Heart left ventricle (tissue), 13 donors: ENCODE measurements around the gene USP12.

Source experiments
- POLR2A ChIP-seq, 2 donors: fragments of 450-650 bp; IDR thresholded peaks; one replicate each; pipeline ENCODE4 v1.6.1; 2017; ENCODE audit warnings: antibody characterized with exemption in 2 of 2, mild to moderate bottlenecking in 2 of 2, moderate library complexity in 2 of 2
- TF ChIP-seq, protein P1 (sequence below), 12 donors: fragments of 200-600 bp; sonication (generic) in 4 of 12; IDR thresholded peaks; one replicate each; pipeline versions ENCODE4 v1.5.0 to v1.8.0; 2018 to 2022; ENCODE audit warnings: antibody characterized with exemption in 12 of 12, mild to moderate bottlenecking in 5 of 12
- donor health status: ischemic (EF 13 %, LVEDD 7.1; RV severe dilation, severe dysfunction).
- donor health status: DM: no; HTN: yes; CAD: no.
- donor health status: DM: no; HTN: no; CAD: no.
- donor health status: ischemic (EF 25% LVEDD 6.9; RV normal size, moderate dysfunction).
- donor health status: ischemic (EF 25% LVEDD 5.7; RV mildly dilated, moderate dysfunction).
- donor health status: ischemic (EF 35%, LVEDD 5.7; RV mildly dilated, moderate dysfunction).
- donor health status: nonischemic (EF 11% LVEDD 7.7; RV severe dilation, severe dysfunction).
- donor health status: DM: yes; HTN: yes; CAD: no.
- donor health status: PGD.
- donor health status: ischemic (EF 29% LVEDD 5.4; RV normal size, mild dysfunction).
- donor health status: nonischemic (EF 23%, LVEDD 6.1; RV moderate dilation, normal function).

DNA sequence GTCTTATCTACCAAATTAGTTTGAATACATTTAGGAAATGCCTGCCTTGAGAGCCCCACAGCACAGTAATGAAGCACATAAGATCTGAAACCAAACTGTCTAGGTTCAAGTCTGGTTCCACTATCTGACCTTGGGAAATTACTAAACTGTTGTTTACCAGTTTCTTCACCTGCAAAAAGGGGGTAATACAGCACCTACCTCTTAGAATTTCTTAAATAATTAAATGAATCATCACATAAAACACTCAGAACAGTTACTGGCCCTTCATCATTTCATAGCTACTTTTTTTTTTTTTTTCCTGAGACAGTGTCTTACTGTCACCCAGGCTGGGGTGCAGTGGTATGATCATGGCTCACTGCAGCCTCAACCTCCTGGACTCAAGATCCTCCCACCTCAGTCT lies 59.6 kb downstream of the USP12 start:
- TF ChIP-seq, protein P1, sequence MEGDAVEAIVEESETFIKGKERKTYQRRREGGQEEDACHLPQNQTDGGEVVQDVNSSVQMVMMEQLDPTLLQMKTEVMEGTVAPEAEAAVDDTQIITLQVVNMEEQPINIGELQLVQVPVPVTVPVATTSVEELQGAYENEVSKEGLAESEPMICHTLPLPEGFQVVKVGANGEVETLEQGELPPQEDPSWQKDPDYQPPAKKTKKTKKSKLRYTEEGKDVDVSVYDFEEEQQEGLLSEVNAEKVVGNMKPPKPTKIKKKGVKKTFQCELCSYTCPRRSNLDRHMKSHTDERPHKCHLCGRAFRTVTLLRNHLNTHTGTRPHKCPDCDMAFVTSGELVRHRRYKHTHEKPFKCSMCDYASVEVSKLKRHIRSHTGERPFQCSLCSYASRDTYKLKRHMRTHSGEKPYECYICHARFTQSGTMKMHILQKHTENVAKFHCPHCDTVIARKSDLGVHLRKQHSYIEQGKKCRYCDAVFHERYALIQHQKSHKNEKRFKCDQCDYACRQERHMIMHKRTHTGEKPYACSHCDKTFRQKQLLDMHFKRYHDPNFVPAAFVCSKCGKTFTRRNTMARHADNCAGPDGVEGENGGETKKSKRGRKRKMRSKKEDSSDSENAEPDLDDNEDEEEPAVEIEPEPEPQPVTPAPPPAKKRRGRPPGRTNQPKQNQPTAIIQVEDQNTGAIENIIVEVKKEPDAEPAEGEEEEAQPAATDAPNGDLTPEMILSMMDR (IDR thresholded peaks at IDR 0.05), result no peak
- TF ChIP-seq POLR2A (IDR thresholded peaks at IDR 0.05), result no peak
